Trophoblast cell (in vitro differentiated cells and primary cell): ENCODE data around the gene NELFB.

ENCODE experiments used
- DNase-seq, 2 donors: peaks; one replicate each; pipeline ENCODE4 v3.0.0-alpha.2; 2016
- H2AFZ ChIP-seq: 2 replicates; pipeline ENCODE4 v1.6.1; 2013; ENCODE audit warnings: low read length, moderate library complexity, mild to moderate bottlenecking; ENCODE audit not compliant: insufficient read depth, poor library complexity
- H2AK5ac ChIP-seq: 2 replicates; pipeline ENCODE4 v1.6.1; 2013; ENCODE audit warnings: mild to moderate bottlenecking, low read length
- H2BK120ac ChIP-seq: 2 replicates; pipeline ENCODE4 v1.6.1; 2013; ENCODE audit warnings: low read length, mild to moderate bottlenecking, moderate library complexity; ENCODE audit not compliant: insufficient read depth, poor library complexity
- H2BK12ac ChIP-seq: 2 replicates; pipeline ENCODE4 v1.6.1; 2013; ENCODE audit warnings: mild to moderate bottlenecking, low read length, moderate library complexity
- H2BK5ac ChIP-seq: 2 replicates; pipeline ENCODE4 v1.6.1; 2013; ENCODE audit warnings: low read length, low read depth, moderate library complexity, mild to moderate bottlenecking; ENCODE audit not compliant: poor library complexity
- H3K14ac ChIP-seq: 2 replicates; pipeline ENCODE4 v1.6.1; 2013; ENCODE audit warnings: mild to moderate bottlenecking, low read length
- H3K18ac ChIP-seq: 2 replicates; pipeline ENCODE4 v1.6.1; 2013; ENCODE audit warnings: mild to moderate bottlenecking, low read length
- H3K23ac ChIP-seq: 2 replicates; pipeline ENCODE4 v1.6.1; 2013; ENCODE audit warnings: low read length
- H3K27ac ChIP-seq: 2 replicates; pipeline ENCODE4 v1.5.1; 2013; ENCODE audit warnings: low read depth, mild to moderate bottlenecking, inconsistent platforms, low read length, moderate library complexity
- H3K27me3 ChIP-seq: 2 replicates; pipeline ENCODE4 v1.6.1; 2013; ENCODE audit warnings: inconsistent platforms, mild to moderate bottlenecking, low read length, moderate library complexity; ENCODE audit not compliant: insufficient read depth
- H3K36me3 ChIP-seq, 2 experiments: 1 replicate in 1 of 2; 2 replicates in 1 of 2; pipeline ENCODE4 v1.6.1; 2013; ENCODE audit warnings: low read length in 2 of 2, mild to moderate bottlenecking in 2 of 2, moderate library complexity in 1 of 2; ENCODE audit not compliant: insufficient read depth in 2 of 2, control insufficient read depth in 1 of 2
- H3K4ac ChIP-seq: 2 replicates; pipeline ENCODE4 v1.6.1; 2013; ENCODE audit warnings: low read depth, mild to moderate bottlenecking, low read length, moderate library complexity
- H3K4me1 ChIP-seq, 2 experiments: 1 replicate in 1 of 2; 2 replicates in 1 of 2; pipeline ENCODE4 v1.6.1; 2013; ENCODE audit warnings: low read length in 2 of 2, mild to moderate bottlenecking in 2 of 2, moderate library complexity in 1 of 2; ENCODE audit not compliant: insufficient read depth in 2 of 2, control insufficient read depth in 1 of 2
- H3K4me2 ChIP-seq: 2 replicates; pipeline ENCODE4 v1.6.1; 2013; ENCODE audit warnings: inconsistent platforms, mild to moderate bottlenecking, low read length, moderate library complexity
- H3K4me3 ChIP-seq: 2 replicates; pipeline ENCODE4 v1.5.1; 2013; ENCODE audit warnings: mild to moderate bottlenecking, low read depth, low read length, inconsistent platforms
- H3K79me1 ChIP-seq: one replicate; pipeline ENCODE4 v1.6.1; 2013; ENCODE audit warnings: low read length
- H3K79me2 ChIP-seq: 2 replicates; pipeline ENCODE4 v1.6.1; 2013; ENCODE audit warnings: low read length, mild to moderate bottlenecking; ENCODE audit not compliant: control insufficient read depth, insufficient read depth, poor library complexity
- H3K9ac ChIP-seq: 2 replicates; pipeline ENCODE4 v1.6.1; 2013; ENCODE audit warnings: mild to moderate bottlenecking, low read length
- H3K9me3 ChIP-seq: 2 replicates; pipeline ENCODE4 v1.6.1; 2013; ENCODE audit warnings: low read depth, mild to moderate bottlenecking, control low read depth, inconsistent platforms, low read length; ENCODE audit not compliant: insufficient read depth
- H4K12ac ChIP-seq: 2 replicates; pipeline ENCODE4 v1.6.1; 2013; ENCODE audit warnings: low read depth, mild to moderate bottlenecking, low read length, moderate library complexity
- H4K8ac ChIP-seq: 2 replicates; pipeline ENCODE4 v1.6.1; 2013; ENCODE audit warnings: low read depth, mild to moderate bottlenecking, low read length, moderate library complexity
- H4K91ac ChIP-seq: one replicate; pipeline ENCODE4 v1.6.1; 2013; ENCODE audit warnings: low read depth, mild to moderate bottlenecking, low read length, moderate library complexity
- WGBS: extraction: QIAGEN DNeasy Blood & Tissue Kit; methylation state at CpG from one replicate; pipeline ENCODE4 v1.1.7; 2013; ENCODE audit warnings: missing lambda C conversion rate; ENCODE audit not compliant: insufficient read length, insufficient coverage; ENCODE audit errors: extremely low coverage; 5-methylcytosine and 5-hydroxymethylcytosine counted together

Gene NELFB

GRCh38 chr9:137213160-137214060, 41.7 kb upstream of the NELFB start:
- WGBS = no CpG with 5 or more reads among the region's 49 CpGs

GRCh38 chr9:137214620-137215019, 40.5 kb upstream of the NELFB start:
- Histone ChIP-seq H3K79me1 (no peaks in the 10 kb centered on the region), H3K9me3 (no peaks in the 10 kb centered on the region), H3K4me2 (no peak overlapping the region), H2AK5ac (no peak overlapping the region), H3K4me1 (peaks cover 10 to 11% of the 10 kb centered on the region in 2 experiments), H4K91ac (no peak overlapping the region), H3K23ac (no peak overlapping the region), H2BK120ac (no peak overlapping the region), H3K79me2 (no peaks in the 10 kb centered on the region), H3K4me3 (no peak overlapping the region), H3K36me3 (peaks cover 55 to 61% of the 10 kb centered on the region in 2 experiments), H3K9ac (no peak overlapping the region), H4K12ac (no peak overlapping the region), H3K18ac (no peak overlapping the region), H3K14ac (no peak overlapping the region), H3K4ac (no peak overlapping the region), H3K27me3 (no peaks in the 10 kb centered on the region), H2BK12ac (no peak overlapping the region), H4K8ac (no peak overlapping the region), H3K27ac (no peak overlapping the region), H2AFZ (no peak overlapping the region), H2BK5ac (no peak overlapping the region)
- DNase-seq = no peak
- no CpG with 5 or more reads among the region's 19 CpGs for WGBS

More at GRCh38 chr9:137213160-137214060, 41.7 kb upstream of the NELFB start:
- no peak overlapping the region for H3K9ac ChIP-seq
- no peaks in the 10 kb centered on the region for H3K79me2 ChIP-seq
- no peak overlapping the region for H3K4me2 ChIP-seq
- no peak overlapping the region for H2AK5ac ChIP-seq
- H3K23ac ChIP-seq = no peak overlapping the region
- H3K27ac ChIP-seq = no peak overlapping the region
- no peak overlapping the region for H3K18ac ChIP-seq
- H2AFZ ChIP-seq = no peak overlapping the region
- no peaks in the 10 kb centered on the region for H3K9me3 ChIP-seq
- no peaks in the 10 kb centered on the region for H3K79me1 ChIP-seq
- peaks cover 6 to 9% of the 10 kb centered on the region in 2 experiments for H3K4me1 ChIP-seq
- H4K12ac ChIP-seq = no peak overlapping the region
- H2BK120ac ChIP-seq = no peak overlapping the region
- no peaks in the 10 kb centered on the region for H3K27me3 ChIP-seq
- no peak overlapping the region for H3K4ac ChIP-seq
- no peak overlapping the region for H3K14ac ChIP-seq
- H2BK12ac ChIP-seq = no peak overlapping the region
- peaks cover 61 to 65% of the 10 kb centered on the region in 2 experiments for H3K36me3 ChIP-seq
- H4K91ac ChIP-seq = no peak overlapping the region
- no peak for DNase-seq
- H3K4me3 ChIP-seq = no peak overlapping the region
- no peak overlapping the region for H4K8ac ChIP-seq
- no peak overlapping the region for H2BK5ac ChIP-seq

DNA sequence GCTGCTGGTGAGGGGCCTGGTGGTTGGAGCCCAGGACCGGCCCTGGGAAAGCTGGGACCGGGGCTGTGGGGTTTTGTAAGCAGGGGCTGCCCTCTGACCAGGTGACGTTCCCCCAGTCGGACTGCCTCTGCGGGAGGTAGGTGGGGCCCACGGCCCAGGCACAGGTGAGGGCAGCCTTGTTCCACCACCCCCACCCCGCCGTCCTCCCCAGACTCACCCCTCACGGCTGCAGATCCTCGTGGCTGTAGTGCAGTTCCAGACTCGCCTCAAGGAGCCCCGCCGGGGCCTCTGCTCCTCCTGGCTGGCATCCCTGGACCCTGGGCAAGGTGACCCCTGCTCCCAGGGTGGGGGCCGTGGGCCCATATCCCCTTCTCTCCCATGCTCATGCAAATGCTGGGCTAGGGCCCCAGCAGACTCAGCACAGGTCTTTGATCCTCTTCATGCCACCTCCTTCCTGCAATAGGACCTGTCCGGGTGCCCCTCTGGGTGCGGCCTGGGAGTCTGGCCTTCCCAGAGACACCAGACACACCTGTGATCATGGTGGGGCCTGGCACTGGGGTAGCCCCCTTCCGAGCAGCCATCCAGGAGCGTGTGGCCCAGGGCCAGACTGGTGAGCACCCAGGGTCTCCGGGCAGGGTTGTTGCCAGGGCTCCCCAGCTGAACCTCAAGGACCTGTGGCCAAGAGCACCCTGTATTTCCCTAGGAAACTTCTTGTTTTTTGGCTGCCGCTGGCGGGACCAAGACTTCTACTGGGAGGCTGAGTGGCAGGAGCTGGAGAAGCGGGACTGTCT, 39.7 kb upstream of the NELFB start:
- Histone ChIP-seq H3K36me3 (peaks cover 51 to 57% of the 10 kb centered on the region in 2 experiments), H3K27ac (no peak overlapping the region), H4K12ac (no peak overlapping the region), H4K91ac (no peak overlapping the region), H3K27me3 (no peaks in the 10 kb centered on the region), H3K4me3 (no peak overlapping the region), H3K79me1 (no peaks in the 10 kb centered on the region), H3K9ac (no peak overlapping the region), H3K23ac (no peak overlapping the region), H2BK120ac (no peak overlapping the region), H3K9me3 (no peaks in the 10 kb centered on the region), H3K18ac (no peak overlapping the region), H4K8ac (no peak overlapping the region), H2AK5ac (no peak overlapping the region), H2AFZ (no peak overlapping the region), H2BK5ac (no peak overlapping the region), H3K79me2 (no peaks in the 10 kb centered on the region), H3K14ac (no peak overlapping the region), H3K4me2 (no peak overlapping the region), H2BK12ac (no peak overlapping the region), H3K4ac (no peak overlapping the region), H3K4me1 (peaks cover 10 to 11% of the 10 kb centered on the region in 2 experiments)
- WGBS = no CpG with 5 or more reads among the region's 22 CpGs
- no peak for DNase-seq

- H2BK120ac ChIP-seq = no peak overlapping the region
- no peak for DNase-seq
- no peaks in the 10 kb centered on the region for H3K27me3 ChIP-seq
- H4K12ac ChIP-seq = no peak overlapping the region
- H3K18ac ChIP-seq = no peak overlapping the region
- H3K4me3 ChIP-seq = no peak overlapping the region
- no peak overlapping the region for H3K4me2 ChIP-seq
- peaks cover 11% of the 10 kb centered on the region in 2 experiments for H3K4me1 ChIP-seq
- H2BK5ac ChIP-seq = no peak overlapping the region
- no peak overlapping the region for H2AK5ac ChIP-seq
- H3K9ac ChIP-seq = no peak overlapping the region
- no peaks in the 10 kb centered on the region for H3K9me3 ChIP-seq
- no peak overlapping the region for H3K4ac ChIP-seq
- H3K36me3 ChIP-seq = peaks cover 51 to 54% of the 10 kb centered on the region in 2 experiments
- H3K23ac ChIP-seq = no peak overlapping the region
- H4K8ac ChIP-seq = no peak overlapping the region
- H2AFZ ChIP-seq = no peak overlapping the region
- no peak overlapping the region for H3K27ac ChIP-seq
- no peak overlapping the region for H2BK12ac ChIP-seq
- no peaks in the 10 kb centered on the region for H3K79me2 ChIP-seq
- no peak overlapping the region for H3K14ac ChIP-seq
- no CpG with 5 or more reads among the region's 30 CpGs for WGBS
- H4K91ac ChIP-seq = no peak overlapping the region
- no peaks in the 10 kb centered on the region for H3K79me1 ChIP-seq
Observed at GRCh38 chr9:137216188-137216965, 38.8 kb upstream of the NELFB start.
